ENCODE results near the gene ANAPC10. TPM values are rescaled to one million over a fixed set of nuclear protein-coding genes. Genes with fewer than 3 reads are reported as not detected.

Gene ANAPC10
- total RNA-seq, 6 experiments from 2014 or later = 16.3 to 20.0 (median 18.0) TPM

GRCh38 chr4:145056325-145057130, 41.5 kb downstream of the ANAPC10 start:
- no peak overlapping the region for H3K27ac Mint-ChIP-seq
- H3K4me1 Mint-ChIP-seq (ENCODE audit: low read depth) = peaks cover 13% of the 10 kb centered on the region; the same call in 1 of the 2 replicates
- H3K4me3 Mint-ChIP-seq = no peak overlapping the region
- H3K27me3 Mint-ChIP-seq (ENCODE audit: insufficient read depth) = no peaks in the 10 kb centered on the region
- peaks cover 7% of the 10 kb centered on the region for H3K36me3 Mint-ChIP-seq (ENCODE audit: low read depth)
- no peak for DNase-seq
- H3K9me3 Mint-ChIP-seq = no peaks in the 10 kb centered on the region
- TF ChIP-seq CTCF (IDR thresholded peaks at IDR 0.05) = no peak

DNA sequence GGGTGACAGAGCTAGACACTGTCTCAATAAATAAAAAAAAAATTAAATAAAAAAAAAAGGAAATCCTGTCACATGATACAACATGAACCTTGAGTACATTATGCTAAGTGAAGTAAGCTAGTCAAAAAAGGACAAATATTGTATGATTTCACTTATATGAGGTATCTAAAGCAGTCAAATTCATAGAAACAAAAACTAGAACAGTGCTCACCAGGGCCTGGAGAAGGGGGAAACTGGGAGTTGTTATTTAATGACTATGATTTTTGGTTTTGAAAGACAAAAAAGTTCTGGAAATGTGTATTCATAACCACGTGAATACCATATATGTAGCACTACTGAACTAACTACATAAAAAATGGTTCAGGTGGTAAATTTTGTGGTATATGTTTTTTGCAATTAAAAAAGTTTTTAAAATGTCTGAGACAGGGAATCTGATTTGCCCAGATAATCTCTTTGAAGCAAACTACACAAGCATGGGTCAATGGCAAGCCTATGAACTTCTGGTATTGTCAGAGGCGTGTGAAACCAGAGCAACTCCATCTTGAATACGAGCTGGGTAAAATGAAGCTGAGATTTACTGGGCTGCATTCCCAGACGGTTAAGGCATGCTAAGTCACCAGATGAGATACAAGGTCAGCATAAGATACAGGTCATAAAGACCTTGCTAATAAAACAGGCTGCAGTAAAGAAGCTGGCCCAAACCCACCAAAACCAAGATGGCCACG, 42.3 kb downstream of the ANAPC10 start:
- peaks cover 12% of the 10 kb centered on the region for H3K36me3 Mint-ChIP-seq (ENCODE audit: low read depth)
- no peak for TF ChIP-seq CTCF (IDR thresholded peaks at IDR 0.05)
- no peaks in the 10 kb centered on the region for H3K27me3 Mint-ChIP-seq (ENCODE audit: insufficient read depth)
- DNase-seq = no peak
- H3K9me3 Mint-ChIP-seq = no peaks in the 10 kb centered on the region
- 0 out of 2 replicates have a peak overlapping the region, but pooled peaks have one; percentile 18 for H3K27ac Mint-ChIP-seq
- H3K4me3 Mint-ChIP-seq = no peak overlapping the region
- peaks cover 13% of the 10 kb centered on the region; the same call in 1 of the 2 replicates for H3K4me1 Mint-ChIP-seq (ENCODE audit: low read depth)

DNA sequence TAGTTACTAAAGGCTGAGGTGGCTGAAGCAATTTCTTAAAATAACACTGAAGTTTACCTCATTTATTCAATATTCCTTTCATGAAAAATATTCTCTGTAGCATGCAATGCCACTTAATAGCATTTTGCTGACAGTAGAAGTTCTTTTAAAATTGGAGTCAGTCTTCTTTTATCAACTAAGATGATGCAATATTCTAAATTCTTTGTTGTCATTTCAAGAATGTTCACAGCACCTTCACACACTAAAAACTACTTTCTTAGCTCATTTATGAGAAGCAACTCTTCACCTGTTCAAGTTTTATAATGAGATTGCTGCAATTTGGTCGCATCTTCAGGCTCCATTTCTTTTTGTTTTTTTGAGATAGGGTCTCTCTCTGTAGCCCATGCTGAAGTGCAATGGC, 48.8 kb downstream of the ANAPC10 start:
- Mint-ChIP-seq H3K9me3 (no peaks in the 10 kb centered on the region), H3K27me3 (ENCODE audit: insufficient read depth) (no peaks in the 10 kb centered on the region), H3K4me1 (ENCODE audit: low read depth) (peaks cover 39% of the 10 kb centered on the region), H3K4me3 (no peak overlapping the region), H3K36me3 (ENCODE audit: low read depth) (peaks cover 15% of the 10 kb centered on the region), H3K27ac (no peak overlapping the region)
- no peak for DNase-seq
- no peak for TF ChIP-seq CTCF (IDR thresholded peaks at IDR 0.05)

GRCh38 chr4:145048817-145049216, 49.2 kb downstream of the ANAPC10 start:
- no peaks in the 10 kb centered on the region for H3K9me3 Mint-ChIP-seq
- H3K36me3 Mint-ChIP-seq (ENCODE audit: low read depth) = peaks cover 15% of the 10 kb centered on the region

DNA sequence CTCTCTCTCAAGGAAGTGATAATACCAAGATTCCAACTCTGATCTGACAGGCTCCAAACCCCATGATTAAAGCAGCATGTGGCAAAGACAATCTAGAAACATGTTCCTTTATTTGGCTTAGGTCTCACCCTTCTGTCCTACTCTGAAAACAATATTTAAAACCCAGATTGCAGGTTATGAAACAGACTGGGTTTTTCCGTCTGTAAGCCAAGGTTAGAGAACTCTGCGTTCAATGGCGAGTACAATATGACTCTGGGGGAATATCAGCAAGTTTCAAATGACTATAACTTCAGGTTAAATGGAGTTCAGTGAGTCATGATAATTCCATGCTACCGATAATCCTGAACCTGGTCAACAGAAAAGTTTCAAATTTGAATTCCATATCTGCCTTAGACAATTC, 50.8 kb downstream of the ANAPC10 start:
- no peak for DNase-seq
- no peak for TF ChIP-seq CTCF (IDR thresholded peaks at IDR 0.05)
- Mint-ChIP-seq H3K9me3 (no peaks in the 10 kb centered on the region), H3K27me3 (ENCODE audit: insufficient read depth) (no peaks in the 10 kb centered on the region), H3K27ac (no peak overlapping the region), H3K4me3 (no peak overlapping the region), H3K4me1 (ENCODE audit: low read depth) (peaks cover 47% of the 10 kb centered on the region), H3K36me3 (ENCODE audit: low read depth) (peaks cover 15% of the 10 kb centered on the region)

More at GRCh38 chr4:145048817-145049216, 49.2 kb downstream of the ANAPC10 start:
- no peak overlapping the region for H3K4me3 Mint-ChIP-seq
- no peak for TF ChIP-seq CTCF (IDR thresholded peaks at IDR 0.05)
- DNase-seq = no peak
- no peak overlapping the region for H3K27ac Mint-ChIP-seq
- H3K27me3 Mint-ChIP-seq (ENCODE audit: insufficient read depth) = no peaks in the 10 kb centered on the region
- peaks cover 43% of the 10 kb centered on the region for H3K4me1 Mint-ChIP-seq (ENCODE audit: low read depth)
